ENCODE data around the gene TRMT5. TPM values are rescaled to one million over a fixed set of nuclear protein-coding genes. Genes with fewer than 3 reads are reported as not detected.

The TRMT5 gene
- total RNA-seq, 1 donor from 2014 or later = 10.6 TPM

DNA sequence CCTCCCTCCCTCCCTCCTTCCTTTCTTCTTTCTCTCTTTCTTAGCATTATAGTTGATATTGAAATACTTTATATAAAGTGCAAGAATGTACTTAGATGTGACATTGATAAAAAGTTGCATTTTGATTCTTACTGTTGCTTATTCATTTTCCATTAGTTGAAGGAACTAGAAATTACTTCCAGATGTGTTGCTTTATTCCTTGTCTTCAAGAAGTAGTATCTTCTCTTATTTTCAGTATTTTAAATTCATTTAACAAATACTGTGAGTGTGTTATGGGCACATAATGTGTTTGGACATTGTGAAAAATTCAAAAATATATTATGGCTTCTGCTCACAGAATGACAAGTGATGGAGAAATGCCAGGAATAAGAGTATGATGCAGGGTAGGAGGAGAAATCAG, 45.6 kb downstream of the TRMT5 start:
- Histone ChIP-seq H3K9me3 (no peaks in the 10 kb centered on the region), H3K27ac (no peak overlapping the region), H3K36me3 (no peaks in the 10 kb centered on the region), H3K4me3 (no peak overlapping the region), H3K4me1 (no peaks in the 10 kb centered on the region), H3K27me3 (ENCODE audit: low read depth) (no peaks in the 10 kb centered on the region)
- no peak for ATAC-seq
- TF ChIP-seq, protein P1, sequence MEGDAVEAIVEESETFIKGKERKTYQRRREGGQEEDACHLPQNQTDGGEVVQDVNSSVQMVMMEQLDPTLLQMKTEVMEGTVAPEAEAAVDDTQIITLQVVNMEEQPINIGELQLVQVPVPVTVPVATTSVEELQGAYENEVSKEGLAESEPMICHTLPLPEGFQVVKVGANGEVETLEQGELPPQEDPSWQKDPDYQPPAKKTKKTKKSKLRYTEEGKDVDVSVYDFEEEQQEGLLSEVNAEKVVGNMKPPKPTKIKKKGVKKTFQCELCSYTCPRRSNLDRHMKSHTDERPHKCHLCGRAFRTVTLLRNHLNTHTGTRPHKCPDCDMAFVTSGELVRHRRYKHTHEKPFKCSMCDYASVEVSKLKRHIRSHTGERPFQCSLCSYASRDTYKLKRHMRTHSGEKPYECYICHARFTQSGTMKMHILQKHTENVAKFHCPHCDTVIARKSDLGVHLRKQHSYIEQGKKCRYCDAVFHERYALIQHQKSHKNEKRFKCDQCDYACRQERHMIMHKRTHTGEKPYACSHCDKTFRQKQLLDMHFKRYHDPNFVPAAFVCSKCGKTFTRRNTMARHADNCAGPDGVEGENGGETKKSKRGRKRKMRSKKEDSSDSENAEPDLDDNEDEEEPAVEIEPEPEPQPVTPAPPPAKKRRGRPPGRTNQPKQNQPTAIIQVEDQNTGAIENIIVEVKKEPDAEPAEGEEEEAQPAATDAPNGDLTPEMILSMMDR (IDR thresholded peaks at IDR 0.05) = no peak
- intact Hi-C loops (cut with DNase I) = no loop called here
- no peak for DNase-seq

DNA sequence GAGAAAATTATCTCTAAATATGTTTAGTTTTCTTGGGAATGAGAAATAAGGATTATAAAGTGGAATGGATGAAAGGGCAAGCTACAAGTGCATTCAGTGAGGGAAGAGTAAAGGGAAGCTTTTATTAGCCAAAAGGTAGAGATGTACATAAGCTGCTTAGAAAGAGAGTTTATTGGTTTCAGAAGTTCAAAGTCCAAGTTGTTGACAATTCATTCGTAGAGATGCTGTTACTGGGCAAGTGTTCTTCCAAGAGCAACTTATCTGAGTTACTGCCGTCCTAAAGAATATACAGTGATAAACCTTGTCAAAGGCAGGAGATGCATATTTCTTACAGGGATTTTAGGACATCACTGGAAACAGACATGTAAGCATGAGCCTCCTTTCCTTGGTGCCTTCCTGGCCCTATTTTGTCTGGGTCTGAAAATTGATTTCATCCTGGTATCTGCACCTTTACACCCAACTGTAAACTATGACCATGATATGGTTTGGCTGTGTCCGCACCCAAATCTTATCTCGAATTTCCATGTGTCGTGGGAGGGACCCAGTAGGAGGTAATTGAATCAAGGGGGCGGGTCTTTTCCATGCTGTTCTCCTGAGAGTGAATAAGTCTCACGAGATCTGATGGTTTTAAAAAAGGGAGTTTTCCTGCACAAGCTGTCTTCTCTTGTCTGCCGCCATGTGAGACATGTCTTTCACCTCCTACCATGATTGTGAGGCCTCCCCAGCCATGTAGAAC, 46.8 kb downstream of the TRMT5 start:
- no peak for DNase-seq
- H3K36me3 ChIP-seq = no peaks in the 10 kb centered on the region
- ATAC-seq = no peak
- TF ChIP-seq, protein P1 (IDR thresholded peaks at IDR 0.05) = no peak
- H3K27me3 ChIP-seq (ENCODE audit: low read depth) = no peaks in the 10 kb centered on the region
- H3K4me1 ChIP-seq = no peaks in the 10 kb centered on the region
- H3K27ac ChIP-seq = no peak overlapping the region
- intact Hi-C loops (cut with DNase I) = no loop called here
- H3K4me3 ChIP-seq = no peak overlapping the region
- H3K9me3 ChIP-seq = no peaks in the 10 kb centered on the region

DNA sequence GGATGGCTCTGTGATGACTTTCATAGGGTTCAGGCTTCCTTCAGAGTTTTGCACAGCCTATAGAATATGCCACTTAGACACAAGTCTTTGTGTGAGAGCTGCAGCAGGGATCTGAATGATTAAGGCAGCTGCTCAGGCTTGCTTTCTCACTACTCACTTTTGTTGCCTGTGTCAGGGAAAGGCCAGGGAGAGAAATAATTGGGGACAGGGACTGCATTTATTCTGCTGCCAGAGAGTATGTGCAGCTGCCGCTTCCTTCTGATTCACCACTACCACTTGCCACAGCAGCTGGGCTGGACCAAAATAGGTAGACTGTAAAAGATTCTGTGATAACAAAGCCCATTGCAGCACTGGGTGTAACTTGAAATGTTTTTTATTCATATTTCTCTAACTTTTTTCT, 49.7 kb downstream of the TRMT5 start:
- intact Hi-C loops (cut with DNase I) = no loop called here
- ATAC-seq = no peak
- H3K9me3 ChIP-seq = no peaks in the 10 kb centered on the region
- no peaks in the 10 kb centered on the region for H3K27me3 ChIP-seq (ENCODE audit: low read depth)
- H3K27ac ChIP-seq = no peak overlapping the region
- H3K36me3 ChIP-seq = no peaks in the 10 kb centered on the region
- no peaks in the 10 kb centered on the region for H3K4me1 ChIP-seq
- TF ChIP-seq, protein P1 (IDR thresholded peaks at IDR 0.05) = no peak
- DNase-seq = no peak
- no peak overlapping the region for H3K4me3 ChIP-seq

DNA sequence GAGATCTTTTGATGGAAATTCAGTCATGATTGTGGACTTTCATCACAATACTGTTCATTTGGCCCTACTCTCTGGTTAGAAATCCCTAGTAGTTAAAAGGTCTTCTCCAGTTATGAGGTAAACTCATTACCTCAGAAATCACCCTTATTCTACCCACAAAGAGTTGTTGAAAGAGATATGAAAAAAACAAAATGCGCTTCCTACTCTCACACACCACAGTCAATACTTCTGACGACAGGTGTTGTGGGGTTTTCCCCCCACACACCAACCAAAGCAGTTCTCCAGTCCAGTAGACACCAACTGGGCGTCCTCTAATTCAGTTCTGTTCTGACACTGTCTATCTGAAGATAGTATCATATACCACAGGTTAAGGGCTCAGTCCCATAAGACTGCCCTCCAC, 54.9 kb downstream of the TRMT5 start:
- no peak for ATAC-seq
- TF ChIP-seq, protein P1 (IDR thresholded peaks at IDR 0.05) = no peak
- no peaks in the 10 kb centered on the region for H3K4me1 ChIP-seq
- no peaks in the 10 kb centered on the region for H3K27me3 ChIP-seq (ENCODE audit: low read depth)
- DNase-seq = no peak
- intact Hi-C loops (cut with DNase I) = no loop called here
- no peaks in the 10 kb centered on the region for H3K36me3 ChIP-seq
- no peak overlapping the region for H3K4me3 ChIP-seq
- no peaks in the 10 kb centered on the region for H3K9me3 ChIP-seq
- no peak overlapping the region for H3K27ac ChIP-seq

DNA sequence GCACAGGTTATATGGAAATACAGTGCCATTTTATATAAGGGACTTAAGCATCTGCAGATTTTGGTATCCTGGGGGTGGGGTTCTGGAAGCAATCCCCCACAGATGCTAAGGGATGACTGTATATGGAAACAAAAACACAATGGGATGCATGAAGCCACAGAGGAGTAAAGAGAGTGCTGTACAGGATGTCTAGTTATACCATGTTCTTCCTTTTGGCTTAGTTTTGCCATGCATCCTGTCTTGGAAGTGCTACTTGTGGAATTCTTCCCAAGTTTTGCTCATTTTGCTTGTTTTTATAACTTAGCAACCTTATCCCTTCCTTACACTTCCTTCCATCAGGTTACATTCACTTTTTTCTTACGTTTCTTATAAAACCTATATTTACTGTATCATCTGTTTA, 55.6 kb downstream of the TRMT5 start:
- TF ChIP-seq, protein P1 (IDR thresholded peaks at IDR 0.05) = no peak
- Histone ChIP-seq H3K27me3 (ENCODE audit: low read depth) (no peaks in the 10 kb centered on the region), H3K4me3 (no peak overlapping the region), H3K4me1 (no peaks in the 10 kb centered on the region), H3K36me3 (no peaks in the 10 kb centered on the region), H3K9me3 (no peaks in the 10 kb centered on the region), H3K27ac (no peak overlapping the region)
- intact Hi-C loops (cut with DNase I) = no loop called here
- no peak for ATAC-seq
- no peak for DNase-seq
